ENCODE results near the gene APBA3.
"Not testable (repeated sequence)": the region's sequence is repeated elsewhere in the genome, so short reads cannot be mapped to it uniquely, and the experiment has no call there.

APBA3 gene

GRCh38 chr19:3765121-3765520 is 3.6 kb upstream of the APBA3 start:
- Histone ChIP-seq H3K36me3 (ENCODE audit: control insufficient read depth in 5 of 5, insufficient read depth in 5 of 5, low read length in 5 of 5) (peaks cover 0 to 47% (median 33%) of the 10 kb centered on the region in 5 donors), H3K4me3 (ENCODE audit: low read depth in 1 of 5, low read length in 5 of 5) (no peak overlapping the region), H3K9me3 (ENCODE audit: control insufficient read depth in 5 of 5, low read length in 5 of 5) (no peaks in the 10 kb centered on the region), H3K9ac (ENCODE audit: low read length in 5 of 5) (no peak overlapping the region), H3K27ac (ENCODE audit: low read depth, low read length) (no peak overlapping the region), H3K4me1 (ENCODE audit: control insufficient read depth in 5 of 5, insufficient read depth in 5 of 5, low read length in 5 of 5) (peaks cover 0 to 28% (median 22%) of the 10 kb centered on the region in 5 donors), H3K27me3 (ENCODE audit: control insufficient read depth in 5 of 5, insufficient read depth in 4 of 5, low read length in 5 of 5) (no peaks in the 10 kb centered on the region)

- no peaks in the 10 kb centered on the region for H3K27me3 ChIP-seq (ENCODE audit: control insufficient read depth in 5 of 5, insufficient read depth in 4 of 5, low read length in 5 of 5)
- peaks cover 0 to 33% (median 28%) of the 10 kb centered on the region in 5 donors for H3K36me3 ChIP-seq (ENCODE audit: control insufficient read depth in 5 of 5, insufficient read depth in 5 of 5, low read length in 5 of 5)
- H3K4me3 ChIP-seq (ENCODE audit: low read depth in 1 of 5, low read length in 5 of 5) = peak within 1 kb of the TSS; percentile 77 to 96 (median 93)
- H3K4me1 ChIP-seq (ENCODE audit: control insufficient read depth in 5 of 5, insufficient read depth in 5 of 5, low read length in 5 of 5) = peaks cover 0 to 40% (median 30%) of the 10 kb centered on the region in 5 donors
- H3K9me3 ChIP-seq (ENCODE audit: control insufficient read depth in 5 of 5, low read length in 5 of 5) = no peaks in the 10 kb centered on the region
- peak within 1 kb of the TSS; percentile 98 for H3K27ac ChIP-seq (ENCODE audit: low read depth, low read length)
- peak within 1 kb of the TSS; percentile 90 to 99 (median 98) for H3K9ac ChIP-seq (ENCODE audit: low read length in 5 of 5)
These were observed 1.3 kb upstream of the APBA3 start, which contains the start of gene MRPL54 for GRCh38 chr19:3762501-3763459. Gene MRPL54 (plus strand): TSS chr19:3762682. CDS start chr19:3762701, 19 bp downstream.

GRCh38 chr19:3762130-3762473 is 610 bp upstream of the APBA3 start:
- Histone ChIP-seq H3K27me3 (ENCODE audit: control insufficient read depth in 5 of 5, insufficient read depth in 4 of 5, low read length in 5 of 5) (no peaks in the 10 kb centered on the region), H3K9me3 (ENCODE audit: control insufficient read depth in 5 of 5, low read length in 5 of 5) (no peaks in the 10 kb centered on the region), H3K4me1 (ENCODE audit: control insufficient read depth in 5 of 5, insufficient read depth in 5 of 5, low read length in 5 of 5) (peaks cover 0 to 40% (median 30%) of the 10 kb centered on the region in 5 donors), H3K4me3 (ENCODE audit: low read depth in 1 of 5, low read length in 5 of 5) (peak overlapping the region in 2 of 5 donors; percentile 93 to 96), H3K27ac (ENCODE audit: low read depth, low read length) (peak overlapping the region; percentile 98), H3K9ac (ENCODE audit: low read length in 5 of 5) (peak overlapping the region in 3 of 5 donors; percentile 93 to 98 (median 94)), H3K36me3 (ENCODE audit: control insufficient read depth in 5 of 5, insufficient read depth in 5 of 5, low read length in 5 of 5) (peaks cover 0 to 32% (median 24%) of the 10 kb centered on the region in 5 donors)

GRCh38 chr19:3760871-3761361 is 576 bp downstream of the APBA3 start:
- Histone ChIP-seq H3K4me1 (ENCODE audit: control insufficient read depth in 5 of 5, insufficient read depth in 5 of 5, low read length in 5 of 5) (peaks cover 0 to 34% (median 30%) of the 10 kb centered on the region in 5 donors), H3K9ac (ENCODE audit: low read length in 5 of 5) (peak overlapping the region; percentile 87 to 99 (median 98)), H3K27ac (ENCODE audit: low read depth, low read length) (peak overlapping the region; percentile 98), H3K9me3 (ENCODE audit: control insufficient read depth in 5 of 5, low read length in 5 of 5) (no peaks in the 10 kb centered on the region), H3K36me3 (ENCODE audit: control insufficient read depth in 5 of 5, insufficient read depth in 5 of 5, low read length in 5 of 5) (peaks cover 0 to 27% (median 15%) of the 10 kb centered on the region in 5 donors), H3K4me3 (ENCODE audit: low read depth in 1 of 5, low read length in 5 of 5) (peak overlapping the region; percentile 78 to 96 (median 93)), H3K27me3 (ENCODE audit: control insufficient read depth in 5 of 5, insufficient read depth in 4 of 5, low read length in 5 of 5) (no peaks in the 10 kb centered on the region)

GRCh38 chr19:3759482-3760254 is 1.8 kb downstream of the APBA3 start:
- H3K27me3 ChIP-seq (ENCODE audit: control insufficient read depth in 5 of 5, insufficient read depth in 4 of 5, low read length in 5 of 5) = no peaks in the 10 kb centered on the region
- peak overlapping the region in 2 of 5 donors; percentile 38 to 56 for H3K9ac ChIP-seq (ENCODE audit: low read length in 5 of 5)
- peaks cover 0 to 19% (median 10%) of the 10 kb centered on the region in 5 donors for H3K36me3 ChIP-seq (ENCODE audit: control insufficient read depth in 5 of 5, insufficient read depth in 5 of 5, low read length in 5 of 5)
- no peaks in the 10 kb centered on the region for H3K9me3 ChIP-seq (ENCODE audit: control insufficient read depth in 5 of 5, low read length in 5 of 5)
- H3K27ac ChIP-seq (ENCODE audit: low read depth, low read length) = no peak overlapping the region
- no peak overlapping the region for H3K4me3 ChIP-seq (ENCODE audit: low read depth in 1 of 5, low read length in 5 of 5)
- peaks cover 0 to 34% (median 30%) of the 10 kb centered on the region in 5 donors for H3K4me1 ChIP-seq (ENCODE audit: control insufficient read depth in 5 of 5, insufficient read depth in 5 of 5, low read length in 5 of 5)

GRCh38 chr19:3758297-3758696 is 3.2 kb downstream of the APBA3 start:
- H3K9ac ChIP-seq (ENCODE audit: low read length in 5 of 5); H3K9me3 ChIP-seq (ENCODE audit: control insufficient read depth in 5 of 5, low read length in 5 of 5); H3K4me3 ChIP-seq (ENCODE audit: low read depth in 1 of 5, low read length in 5 of 5); H3K27me3 ChIP-seq (ENCODE audit: control insufficient read depth in 5 of 5, insufficient read depth in 4 of 5, low read length in 5 of 5); H3K27ac ChIP-seq (ENCODE audit: low read depth, low read length): not testable (repeated sequence)
- H3K36me3 ChIP-seq (ENCODE audit: control insufficient read depth in 5 of 5, insufficient read depth in 5 of 5, low read length in 5 of 5) = peaks cover 0 to 31% (median 15%) of the 10 kb centered on the region in 5 donors
- peaks cover 0 to 33% (median 28%) of the 10 kb centered on the region in 5 donors for H3K4me1 ChIP-seq (ENCODE audit: control insufficient read depth in 5 of 5, insufficient read depth in 5 of 5, low read length in 5 of 5)

- peaks cover 0 to 37% (median 19%) of the 10 kb centered on the region in 5 donors for H3K36me3 ChIP-seq (ENCODE audit: control insufficient read depth in 5 of 5, insufficient read depth in 5 of 5, low read length in 5 of 5)
- not testable (repeated sequence) for H3K4me3 ChIP-seq (ENCODE audit: low read depth in 1 of 5, low read length in 5 of 5); H3K9ac ChIP-seq (ENCODE audit: low read length in 5 of 5); H3K27me3 ChIP-seq (ENCODE audit: control insufficient read depth in 5 of 5, insufficient read depth in 4 of 5, low read length in 5 of 5); H3K27ac ChIP-seq (ENCODE audit: low read depth, low read length); H3K9me3 ChIP-seq (ENCODE audit: control insufficient read depth in 5 of 5, low read length in 5 of 5)
- H3K4me1 ChIP-seq (ENCODE audit: control insufficient read depth in 5 of 5, insufficient read depth in 5 of 5, low read length in 5 of 5) = peaks cover 0 to 28% (median 25%) of the 10 kb centered on the region in 5 donors
These were observed 3.8 kb downstream of the APBA3 start for GRCh38 chr19:3757705-3758104.

GRCh38 chr19:3753631-3754410 is 7.7 kb downstream of the APBA3 start:
- H3K4me1 ChIP-seq (ENCODE audit: control insufficient read depth in 5 of 5, insufficient read depth in 5 of 5, low read length in 5 of 5) = no peaks in the 10 kb centered on the region
- peaks cover 0 to 60% (median 46%) of the 10 kb centered on the region in 5 donors for H3K36me3 ChIP-seq (ENCODE audit: control insufficient read depth in 5 of 5, insufficient read depth in 5 of 5, low read length in 5 of 5)
- H3K9me3 ChIP-seq (ENCODE audit: control insufficient read depth in 5 of 5, low read length in 5 of 5) = no peaks in the 10 kb centered on the region
- no peak overlapping the region for H3K27ac ChIP-seq (ENCODE audit: low read depth, low read length)
- no peak overlapping the region for H3K4me3 ChIP-seq (ENCODE audit: low read depth in 1 of 5, low read length in 5 of 5)
- no peak overlapping the region for H3K9ac ChIP-seq (ENCODE audit: low read length in 5 of 5)
- no peaks in the 10 kb centered on the region for H3K27me3 ChIP-seq (ENCODE audit: control insufficient read depth in 5 of 5, insufficient read depth in 4 of 5, low read length in 5 of 5)

GRCh38 chr19:3752492-3752891 is 9.0 kb downstream of the APBA3 start:
- no peaks in the 10 kb centered on the region for H3K9me3 ChIP-seq (ENCODE audit: control insufficient read depth in 5 of 5, low read length in 5 of 5)
- H3K36me3 ChIP-seq (ENCODE audit: control insufficient read depth in 5 of 5, insufficient read depth in 5 of 5, low read length in 5 of 5) = peaks cover 0 to 57% (median 44%) of the 10 kb centered on the region in 5 donors
- no peaks in the 10 kb centered on the region for H3K4me1 ChIP-seq (ENCODE audit: control insufficient read depth in 5 of 5, insufficient read depth in 5 of 5, low read length in 5 of 5)
- H3K27me3 ChIP-seq (ENCODE audit: control insufficient read depth in 5 of 5, insufficient read depth in 4 of 5, low read length in 5 of 5) = peaks cover 0 to 6% (median 5%) of the 10 kb centered on the region in 5 donors
- no peak overlapping the region for H3K9ac ChIP-seq (ENCODE audit: low read length in 5 of 5)
- no peak overlapping the region for H3K4me3 ChIP-seq (ENCODE audit: low read depth in 1 of 5, low read length in 5 of 5)
- H3K27ac ChIP-seq (ENCODE audit: low read depth, low read length) = no peak overlapping the region
